Stimulated activated CD8-positive, alpha-beta memory T cell treated with anti-CD3 and anti-CD28 coated beads, Interleukin-7, amount 100 ng/mL, for 1 hour (primary cell): ENCODE data around the gene MIPEP.
"Not testable (repeated sequence)": the region's sequence is repeated elsewhere in the genome, so short reads cannot be mapped to it uniquely, and the experiment has no call there.

Experiments used
- DNase-seq, 2 donors: peaks; one replicate each; pipeline ENCODE4 v3.0.0-alpha.2; 2020; ENCODE audit warnings: low read depth in 2 of 2

The MIPEP gene

DNA sequence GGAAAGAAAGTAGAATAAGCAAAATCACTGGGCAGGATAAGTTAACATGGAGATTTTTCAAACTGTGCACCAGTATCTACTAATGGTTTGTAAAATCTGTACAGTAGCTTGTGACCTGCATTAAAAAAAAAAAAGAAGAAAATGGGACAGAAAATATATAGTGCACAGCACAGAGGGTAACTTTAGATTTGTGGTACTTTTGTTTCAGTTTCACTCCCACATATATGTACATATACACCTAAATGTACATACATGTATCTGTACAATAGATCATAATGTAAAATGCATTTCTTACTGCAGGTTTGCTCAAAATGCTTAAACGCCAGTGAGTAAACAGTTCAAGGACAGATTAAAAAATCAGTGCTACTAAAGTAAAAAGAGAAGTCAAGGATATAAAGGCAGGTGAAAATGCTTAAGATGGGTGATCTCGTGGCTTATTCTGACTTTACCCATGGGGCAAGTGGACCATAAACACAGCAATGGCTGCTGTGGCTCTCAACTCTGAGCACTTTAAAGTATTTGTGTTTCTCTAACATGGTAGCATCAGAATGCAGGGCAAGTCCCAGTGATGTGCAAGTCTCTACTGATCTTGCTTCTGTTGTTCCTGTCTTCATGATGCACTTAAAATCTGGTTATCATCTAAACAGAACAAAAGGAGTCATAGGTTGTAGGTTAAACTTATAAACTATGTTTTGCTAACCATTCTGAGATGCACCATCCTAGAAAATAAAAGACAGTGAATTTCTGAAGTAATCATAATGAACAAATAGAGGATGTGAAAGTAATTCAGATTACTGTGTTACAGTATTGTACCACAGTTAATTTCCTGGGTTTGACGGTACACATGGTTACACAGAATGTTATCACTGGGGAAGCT, 112.3 kb downstream of the MIPEP start:
- DNase-seq = no peak

DNA sequence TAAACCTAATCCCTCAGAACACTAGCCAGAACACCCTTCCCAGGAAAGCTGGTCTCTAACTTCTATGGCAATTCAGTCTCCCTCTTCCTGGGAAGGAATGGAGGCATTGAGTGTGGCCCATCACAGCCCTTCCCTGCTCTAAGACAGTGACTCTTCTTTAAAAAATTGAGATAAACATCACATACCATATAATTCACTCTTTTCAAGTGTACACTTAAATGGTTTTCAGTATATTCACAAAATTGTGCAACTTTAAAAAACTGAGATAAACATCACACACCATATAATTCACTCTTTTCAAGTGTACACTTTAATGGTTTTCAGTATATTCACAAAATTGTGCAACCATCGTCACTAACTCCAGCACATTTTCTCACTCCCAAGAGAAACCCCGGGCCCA, 116.5 kb downstream of the MIPEP start:
- DNase-seq = no peak

- no peak for DNase-seq
Measured at GRCh38 chr13:23771956-23772355, 117.2 kb downstream of the MIPEP start.

DNA sequence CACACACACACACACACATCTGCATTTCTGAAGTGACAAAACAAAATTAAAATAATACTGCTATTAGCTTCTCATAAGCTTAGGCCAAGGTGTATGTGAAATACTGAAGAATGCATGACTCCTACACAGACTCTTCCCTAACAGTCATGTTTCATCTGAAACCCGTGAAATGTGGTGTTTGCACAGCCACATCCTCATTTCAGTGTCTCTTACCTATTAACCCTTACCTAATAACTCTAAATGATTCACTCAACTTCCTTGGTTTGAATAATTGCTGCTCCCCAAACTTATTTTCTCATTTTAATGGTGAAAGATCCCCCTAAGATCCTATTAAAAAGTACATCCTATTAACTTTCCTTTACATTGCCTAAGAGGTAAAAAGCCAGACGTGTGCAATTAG, 117.6 kb downstream of the MIPEP start:
- DNase-seq = no peak

- DNase-seq = no peak
Measured at GRCh38 chr13:23770973-23771372, 118.2 kb downstream of the MIPEP start.

DNA sequence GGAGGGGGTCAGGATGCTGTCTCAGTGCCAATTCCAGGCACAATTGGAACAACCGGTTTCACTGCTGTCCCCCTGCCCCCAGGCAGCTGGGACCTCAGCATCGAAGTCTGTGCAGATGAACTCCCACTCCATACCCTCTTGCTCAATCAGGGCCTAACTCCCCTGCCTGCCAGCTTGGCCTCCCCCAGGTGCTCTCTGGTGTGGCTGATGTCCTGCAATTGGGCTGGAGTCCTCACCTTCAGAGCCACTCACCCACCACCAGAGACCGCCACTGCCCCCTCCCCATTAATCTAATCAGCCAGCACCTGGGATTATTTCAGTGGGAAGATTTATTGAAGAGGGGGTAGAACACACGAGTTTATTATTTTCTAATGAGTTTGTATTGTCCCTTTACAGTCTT, 118.8 kb downstream of the MIPEP start:
- no peak for DNase-seq

- DNase-seq = no peak
Measured at GRCh38 chr13:23769401-23769800, 119.8 kb downstream of the MIPEP start.

GRCh38 chr13:23767838-23768237, 121.4 kb downstream of the MIPEP start:
- DNase-seq = no peak

GRCh38 chr13:23766939-23767338, 122.3 kb downstream of the MIPEP start:
- no peak for DNase-seq

DNA sequence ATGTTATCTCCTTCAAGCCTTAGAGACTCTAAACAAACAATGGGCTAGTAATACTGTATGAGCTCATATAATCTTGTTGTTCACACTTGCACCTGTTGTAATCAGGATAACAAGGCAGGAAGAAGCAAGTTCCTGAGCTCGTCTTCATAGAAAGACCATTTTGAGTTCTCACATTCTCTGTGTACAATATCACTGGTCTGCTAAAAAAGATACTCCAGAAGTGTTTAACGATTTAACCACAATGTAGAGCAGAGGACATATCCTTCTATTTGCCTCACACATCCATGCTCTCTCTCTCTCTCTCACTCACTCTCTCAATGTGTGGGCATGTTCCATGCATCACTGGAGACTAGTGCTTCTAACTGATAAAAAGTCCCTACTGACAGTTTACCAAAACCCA, 122.9 kb downstream of the MIPEP start:
- no peak for DNase-seq

GRCh38 chr13:23765531-23765930, 123.7 kb downstream of the MIPEP start:
- no peak for DNase-seq

- no peak for DNase-seq
Measured at GRCh38 chr13:23763318-23763717, 125.9 kb downstream of the MIPEP start.

DNA sequence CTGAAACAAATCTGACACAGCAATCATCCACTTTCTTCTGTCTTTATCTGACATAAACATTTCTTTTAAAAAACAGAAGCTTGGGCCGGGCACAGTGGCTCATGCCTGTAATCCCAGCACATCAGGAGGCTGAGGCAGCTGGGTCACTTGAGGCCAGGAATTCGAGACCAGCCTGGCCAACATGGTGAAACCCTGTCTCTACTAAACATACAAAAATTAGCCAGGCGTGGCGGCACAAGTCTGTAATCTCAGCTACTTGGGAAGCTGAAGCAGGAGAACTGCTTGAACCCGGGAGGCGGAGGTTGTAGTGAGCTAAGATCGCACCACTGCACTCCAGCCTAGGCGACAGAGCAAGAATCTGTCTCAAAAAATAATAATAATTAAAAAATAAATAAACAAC, 127.4 kb downstream of the MIPEP start:
- DNase-seq = not testable (repeated sequence)

DNA sequence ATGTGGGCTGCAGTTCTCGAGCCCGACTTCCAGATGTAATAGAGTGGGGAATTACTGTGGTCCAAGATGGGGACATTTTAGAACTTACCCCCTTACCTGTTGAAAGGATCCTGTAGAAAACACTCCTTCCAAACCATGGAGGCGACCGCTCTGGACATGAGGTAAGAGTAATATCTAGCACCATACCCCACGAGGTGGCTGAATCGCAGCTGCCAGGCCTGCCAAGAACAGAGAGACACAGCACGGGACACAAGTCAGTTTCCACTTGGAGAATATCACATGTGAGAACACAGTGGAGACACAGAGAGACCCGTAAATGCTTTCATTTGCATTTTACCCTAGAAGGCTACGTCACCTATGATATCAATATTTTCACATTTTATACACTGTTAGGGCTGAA, 129.2 kb downstream of the MIPEP start:
- DNase-seq = no peak

- no peak for DNase-seq
Measured at GRCh38 chr13:23758798-23759527, 130.2 kb downstream of the MIPEP start.

DNA sequence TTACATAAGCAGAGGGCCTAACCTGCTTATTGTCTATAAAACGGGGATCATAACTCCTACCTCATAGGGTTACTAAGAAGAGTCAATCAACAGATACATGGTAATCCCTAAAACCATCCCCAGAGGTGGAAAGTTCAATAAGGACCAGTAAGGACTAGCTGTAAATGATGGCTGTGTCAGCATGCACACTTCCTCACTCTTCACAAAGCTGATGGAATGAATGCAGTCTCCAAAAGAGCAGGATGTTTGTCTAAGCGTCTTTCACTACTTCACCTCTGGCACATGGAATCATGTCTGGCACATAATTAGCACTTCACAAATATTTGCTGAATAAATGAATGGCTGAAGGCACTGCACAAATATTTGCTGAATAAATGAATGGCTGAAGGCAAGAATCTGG, 134.2 kb downstream of the MIPEP start:
- DNase-seq = no peak

GRCh38 chr13:23754506-23754905, 134.7 kb downstream of the MIPEP start:
- no peak for DNase-seq

DNA sequence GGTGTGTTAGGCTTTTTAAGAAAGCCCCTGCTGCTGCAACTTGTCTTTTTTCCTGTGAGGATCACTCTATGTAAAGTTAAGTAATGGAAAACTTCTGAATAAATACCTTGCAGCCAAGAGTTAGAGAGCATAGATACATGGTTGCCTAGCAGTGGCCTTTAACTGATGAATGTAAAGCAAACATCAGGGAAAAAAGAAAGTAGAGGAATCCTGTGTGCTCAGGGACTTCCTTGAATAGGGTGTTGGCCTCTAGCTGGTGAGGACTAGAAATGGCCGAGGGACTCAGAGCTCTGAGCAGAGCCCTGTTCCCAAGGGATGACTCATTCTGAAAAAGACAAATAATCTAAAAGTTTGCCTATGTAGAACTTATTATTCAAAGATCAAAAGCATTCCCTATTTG, 135.7 kb downstream of the MIPEP start:
- no peak for DNase-seq

- DNase-seq = no peak
Measured at GRCh38 chr13:23752111-23753001, 136.8 kb downstream of the MIPEP start.

DNA sequence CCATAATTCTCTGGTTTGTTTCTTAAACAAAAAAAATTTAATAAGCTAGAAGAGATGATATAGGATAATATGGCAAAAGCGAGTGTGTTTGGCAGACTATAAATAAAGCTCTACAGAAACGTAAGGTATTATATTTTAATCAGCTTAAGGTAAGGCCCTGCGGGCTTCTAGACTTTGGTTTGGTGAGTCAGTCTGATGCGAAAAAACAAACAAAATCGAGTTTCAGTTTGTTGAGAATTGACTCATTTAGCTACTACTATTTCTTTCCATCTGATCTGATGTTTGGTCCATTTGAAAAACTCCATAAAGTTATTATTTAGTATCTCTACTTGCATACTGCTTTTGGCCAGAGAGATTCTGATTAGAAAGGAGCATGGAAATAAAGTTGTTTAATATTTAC, 138.0 kb downstream of the MIPEP start:
- no peak for DNase-seq

DNA sequence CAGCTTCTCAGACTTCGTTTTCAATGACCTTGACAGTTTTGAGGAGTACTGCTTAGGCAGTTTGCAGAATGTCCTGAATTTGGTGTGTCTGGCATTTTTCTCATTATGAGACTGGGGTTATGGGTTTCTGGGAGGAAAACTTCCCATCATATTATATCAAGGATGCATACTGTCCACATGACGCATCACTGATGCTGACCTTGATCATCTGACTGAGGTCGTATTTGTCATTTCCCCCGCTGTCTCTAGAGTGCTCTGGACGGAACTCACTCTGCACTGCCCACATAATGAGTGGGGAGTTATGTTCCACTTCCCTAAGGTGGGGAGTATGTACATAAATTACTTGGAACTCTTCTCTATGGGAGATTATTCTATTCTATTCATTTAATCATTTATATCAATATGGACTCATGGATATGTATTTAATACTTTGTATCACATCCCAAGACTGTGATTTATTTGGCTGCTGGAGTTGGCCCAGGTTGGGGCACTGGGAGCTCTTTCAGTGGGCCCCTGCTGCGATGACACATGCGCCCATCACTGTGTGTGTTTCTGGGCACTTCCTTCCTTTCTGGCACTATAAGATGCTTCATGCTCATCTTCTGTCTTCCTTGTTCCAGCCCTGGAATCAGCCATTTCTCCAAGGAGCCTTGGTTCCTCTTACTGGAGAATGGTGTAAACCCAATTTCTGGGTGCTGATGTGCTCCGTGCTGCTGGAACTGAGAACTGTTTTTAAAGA, 138.6 kb downstream of the MIPEP start:
- no peak for DNase-seq
